Ishikawa (cell line): ENCODE measurements around the gene ACMSD.

Source experiments
- CEBPB ChIP-seq: IDR thresholded peaks from 2 replicates; pipeline ENCODE4 v1.6.1; 2012
- CREB1 ChIP-seq: IDR thresholded peaks from 2 replicates; pipeline ENCODE4 v1.6.1; 2012; ENCODE audit warnings: low read depth
- EGR1 ChIP-seq: IDR thresholded peaks from 2 replicates; pipeline ENCODE4 v1.6.1; 2012
- EP300 ChIP-seq: IDR thresholded peaks from 2 replicates; pipeline ENCODE4 v1.6.1; 2012; ENCODE audit warnings: borderline replicate concordance
- FOXM1 ChIP-seq: IDR thresholded peaks from 2 replicates; pipeline ENCODE4 v1.6.1; 2012; ENCODE audit warnings: low read depth, borderline replicate concordance
- MAX ChIP-seq: IDR thresholded peaks from 2 replicates; pipeline ENCODE4 v1.6.1; 2012
- NFIC ChIP-seq: IDR thresholded peaks from 2 replicates; pipeline ENCODE4 v1.6.1; 2012
- RAD21 ChIP-seq: IDR thresholded peaks from 2 replicates; pipeline ENCODE4 v1.6.1; 2012; ENCODE audit warnings: low read depth
- REST ChIP-seq: IDR thresholded peaks from 2 replicates; pipeline ENCODE4 v1.6.1; 2012; ENCODE audit warnings: low read depth, mild to moderate bottlenecking
- TAF1 ChIP-seq: IDR thresholded peaks from 2 replicates; pipeline ENCODE4 v1.6.1; 2012; ENCODE audit warnings: low read depth, mild to moderate bottlenecking
- TCF12 ChIP-seq: IDR thresholded peaks from 2 replicates; pipeline ENCODE4 v1.6.1; 2012; ENCODE audit warnings: low read depth
- TEAD4 ChIP-seq: IDR thresholded peaks from 2 replicates; pipeline ENCODE4 v1.6.1; 2012
- USF1 ChIP-seq: IDR thresholded peaks from 2 replicates; pipeline ENCODE4 v1.6.1; 2012
- YY1 ChIP-seq: IDR thresholded peaks from 2 replicates; pipeline ENCODE4 v1.6.1; 2012; ENCODE audit warnings: low read depth
- ZBTB7A ChIP-seq: IDR thresholded peaks from 2 replicates; pipeline ENCODE4 v1.6.1; 2012; ENCODE audit warnings: low read depth

ACMSD gene

GRCh38 chr2:134917888-134918525, 79.6 kb downstream of the ACMSD start:
- TF ChIP-seq EP300 (no peak), TEAD4 (no peak), RAD21 (no peak), NFIC (no peak), CEBPB (no peak), USF1 (no peak; the same call in 1 of the 2 replicates), TCF12 (no peak), TAF1 (peak; percentile 48; the same call in 1 of the 2 replicates), ZBTB7A (no peak), EGR1 (no peak; the same call in 1 of the 2 replicates), FOXM1 (no peak), MAX (peak; percentile 40; the same call in 1 of the 2 replicates), CREB1 (no peak), YY1 (peak; percentile 64; the same call in 1 of the 2 replicates), REST (no peak)

- TF ChIP-seq YY1 (peak; percentile 94), CREB1 (peak; percentile 91), ZBTB7A (no peak), FOXM1 (no peak), MAX (peak; percentile 28; the same call in 1 of the 2 replicates), NFIC (peak; percentile 66), TCF12 (peak; percentile 75; the same call in 1 of the 2 replicates), USF1 (0 out of 2 replicates have a peak, but pooled peaks have one; percentile 18), REST (0 out of 2 replicates have a peak, but pooled peaks have one; percentile 11), RAD21 (no peak), EGR1 (peak; percentile 56; the same call in 1 of the 2 replicates), TEAD4 (peak; percentile 31), TAF1 (peak; percentile 90)
Measured at GRCh38 chr2:134918526-134919340, 80.3 kb downstream of the ACMSD start, which contains the start of gene CCNT2. Gene CCNT2, plus strand, starts transcription at chr2:134918822. Its CDS starts 33 bp downstream, at chr2:134918855.

GRCh38 chr2:134919341-134920210, 81.2 kb downstream of the ACMSD start:
- TF ChIP-seq NFIC (no peak; the same call in 1 of the 2 replicates), REST (no peak), USF1 (no peak), TAF1 (no peak), EGR1 (no peak), TCF12 (no peak), YY1 (no peak), CREB1 (no peak), ZBTB7A (no peak), RAD21 (no peak), TEAD4 (no peak), FOXM1 (no peak), CEBPB (no peak)
